HL-60/S4 treated with retinoic acid at 250 ng/mL for 4 days and 3 days (cell line): Measurements from ENCODE around the gene PRPS1.

Experiments used
- in situ Hi-C: fragments of 300-500 bp; cut with MboI; formaldehyde crosslinking; loops from 2 replicates; pipeline ENCODE4 v1.7.0; 2022; ENCODE audit warnings: low sequenced_read_pairs

Gene PRPS1

DNA sequence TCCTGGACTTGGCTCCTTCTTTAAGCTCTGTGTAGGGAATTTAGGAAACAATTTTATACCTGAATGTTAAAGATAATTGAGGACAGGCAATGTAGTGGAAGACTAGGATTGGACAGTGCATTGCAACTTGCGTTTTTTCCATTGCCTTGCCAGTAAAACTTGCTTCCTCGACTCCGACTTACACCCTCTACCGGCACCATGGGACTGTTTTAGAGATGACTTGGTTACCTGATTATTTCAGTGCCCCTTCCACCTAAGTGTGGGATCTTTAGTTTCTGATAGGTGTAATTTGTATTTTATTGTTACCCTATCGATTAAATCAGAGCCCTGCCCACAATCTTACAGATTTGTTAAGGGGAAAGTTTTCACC lies 1.2 kb downstream of the PRPS1 start:
- in situ Hi-C loops, result no loop called here

DNA sequence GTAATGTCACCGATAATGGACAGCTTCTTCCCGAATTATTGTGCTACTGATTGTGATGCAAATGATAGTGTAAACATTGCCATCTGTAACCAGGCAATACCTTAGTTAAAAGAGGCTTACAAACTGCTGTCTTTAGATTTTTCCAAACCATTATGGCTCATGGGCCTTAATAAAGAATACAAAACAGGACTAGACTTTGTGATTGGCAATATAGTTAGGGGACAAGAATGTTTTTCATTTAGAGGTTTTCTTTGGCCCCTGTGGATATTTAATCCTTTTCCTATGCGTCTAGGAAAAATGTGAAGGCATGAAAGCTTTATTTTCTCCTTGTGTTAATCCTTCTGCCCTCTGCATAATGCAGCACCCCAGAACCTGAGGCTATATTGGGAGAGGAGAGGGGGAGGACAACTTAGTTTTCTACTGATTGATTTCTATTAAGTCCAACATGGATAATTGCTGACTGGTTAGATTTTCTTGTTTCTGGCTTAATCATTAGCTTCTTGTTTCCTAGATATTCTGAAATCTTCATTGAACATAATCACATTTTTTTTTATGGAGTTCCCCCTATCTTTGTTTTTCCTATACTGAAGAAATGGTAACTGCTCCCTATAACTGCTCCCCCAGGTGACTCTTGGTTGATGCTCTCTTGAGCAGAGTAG lies 1.9 kb downstream of the PRPS1 start:
- in situ Hi-C loops, result no loop called here

DNA sequence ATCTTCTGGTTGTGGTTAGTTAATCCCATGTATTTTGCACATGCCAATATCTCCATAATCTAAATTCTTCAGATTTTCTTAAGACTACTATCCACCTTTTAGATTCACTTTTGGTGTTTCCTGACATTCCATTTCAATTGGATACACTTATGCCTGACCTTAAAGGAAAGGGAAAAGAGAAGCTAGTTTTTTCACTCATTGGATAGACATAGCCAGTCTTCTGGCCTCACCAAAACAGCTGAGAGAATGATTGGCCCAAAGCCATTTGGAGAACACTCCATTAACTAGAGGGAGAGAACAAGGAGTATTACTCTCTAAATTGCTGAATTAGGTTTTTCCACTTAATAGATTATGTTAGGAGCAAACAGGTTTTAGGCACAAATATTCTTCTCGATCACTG lies 4.0 kb downstream of the PRPS1 start:
- in situ Hi-C loops, result no loop called here

DNA sequence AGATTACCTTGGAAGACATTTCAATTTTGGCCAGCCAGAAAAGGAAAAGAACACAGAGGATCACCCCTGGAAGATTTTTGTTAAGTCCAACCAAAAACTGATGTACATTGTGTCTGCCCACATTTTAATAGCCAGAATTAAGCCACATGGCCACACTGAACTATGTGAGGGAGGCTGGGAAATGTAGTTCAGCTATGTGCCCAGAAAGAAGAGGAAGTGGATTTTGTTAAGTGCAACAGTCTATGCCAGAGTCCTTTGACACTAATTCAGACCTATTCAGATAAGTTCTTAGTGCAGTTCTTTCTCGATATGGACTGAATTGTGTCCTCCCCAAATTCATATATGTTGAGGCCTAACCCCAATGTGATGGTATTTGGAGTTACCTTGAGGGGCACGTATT lies 18.4 kb downstream of the PRPS1 start:
- in situ Hi-C loops, result no loop called here

DNA sequence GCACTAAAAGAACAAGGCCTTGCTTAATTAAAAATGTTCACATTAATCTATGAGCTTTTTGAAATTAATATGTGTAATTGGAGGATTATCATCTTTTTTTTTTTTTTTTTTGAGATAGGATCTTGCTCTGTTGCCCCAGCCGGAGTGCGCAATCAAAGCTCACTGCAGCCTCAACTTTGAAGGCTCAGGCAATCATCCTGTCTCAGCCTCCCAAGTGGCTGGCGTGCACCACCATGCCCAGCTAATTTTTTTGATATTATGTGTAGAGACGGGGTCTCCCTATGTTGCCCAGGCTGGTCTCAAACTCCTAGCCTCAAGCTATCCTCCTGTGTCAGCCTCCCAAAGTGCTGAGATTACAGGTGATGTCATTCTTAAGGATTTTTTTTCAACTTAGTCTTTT lies 20.0 kb downstream of the PRPS1 start:
- in situ Hi-C loops, result no loop called here

DNA sequence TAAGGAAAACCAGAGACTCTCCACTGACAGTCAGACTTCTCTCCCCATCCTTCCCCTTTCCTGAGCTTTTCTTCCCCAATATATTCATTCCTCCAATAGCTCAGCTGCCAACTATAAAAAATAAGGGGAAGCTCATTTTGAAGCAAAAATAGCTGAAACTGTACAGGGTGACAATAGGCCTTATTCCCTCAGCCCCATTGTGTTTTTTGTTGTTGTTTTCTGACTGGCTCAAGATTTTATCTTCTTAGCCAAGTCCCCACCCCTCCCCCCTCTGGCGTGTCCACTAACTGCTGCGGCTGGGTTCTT lies 26.2 kb downstream of the PRPS1 start:
- in situ Hi-C loops, result loop anchor here (25.0 kb wide), 1 partner anchor 133 kb away; the partner anchor contains the start of genes NCBP2L and TSC22D3

DNA sequence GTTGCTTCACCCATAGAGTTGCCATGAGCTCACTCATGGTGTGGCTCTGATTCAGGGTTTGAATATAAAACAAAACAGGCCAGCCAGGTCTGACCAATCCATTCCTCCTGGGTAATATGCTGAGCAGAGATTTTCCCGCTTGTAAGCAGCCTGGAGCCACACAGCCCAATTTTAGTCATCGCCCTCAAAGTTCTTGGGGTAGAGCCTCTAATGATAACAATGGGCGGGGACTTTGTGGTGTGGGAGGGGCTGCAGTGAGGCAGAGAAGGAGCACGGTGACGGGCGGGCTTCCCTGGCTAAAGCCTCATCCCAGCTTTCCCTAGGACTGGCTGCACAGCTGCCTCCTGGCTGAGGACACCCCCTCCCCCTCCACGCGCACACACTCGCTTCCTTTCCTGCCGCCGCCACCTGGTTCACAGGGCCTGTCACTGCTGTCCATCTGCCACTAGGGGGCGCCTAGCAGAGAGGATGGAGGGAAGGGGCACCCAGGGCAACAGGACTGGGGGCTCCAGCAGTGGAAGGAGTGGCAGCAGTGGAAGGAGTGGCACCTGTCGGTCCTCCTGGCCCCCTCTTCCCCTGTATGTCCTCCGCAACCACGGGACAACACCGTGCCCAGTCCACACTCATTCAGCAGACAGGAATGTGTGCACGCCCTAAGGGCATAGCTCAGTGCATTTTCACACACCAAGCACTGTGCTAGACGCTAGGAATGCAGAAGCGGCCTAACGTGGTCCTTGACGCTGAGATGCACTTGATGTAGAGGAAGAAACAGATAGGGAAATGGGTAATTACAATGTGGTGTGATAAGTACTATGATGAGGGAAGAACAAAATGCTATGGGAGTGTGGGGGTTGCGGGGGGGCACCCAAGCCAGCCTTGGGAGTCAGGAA lies 26.8 kb downstream of the PRPS1 start:
- in situ Hi-C loops, result loop anchor here (25.0 kb wide), 1 partner anchor 132 kb away; the partner anchor contains the start of genes NCBP2L and TSC22D3

DNA sequence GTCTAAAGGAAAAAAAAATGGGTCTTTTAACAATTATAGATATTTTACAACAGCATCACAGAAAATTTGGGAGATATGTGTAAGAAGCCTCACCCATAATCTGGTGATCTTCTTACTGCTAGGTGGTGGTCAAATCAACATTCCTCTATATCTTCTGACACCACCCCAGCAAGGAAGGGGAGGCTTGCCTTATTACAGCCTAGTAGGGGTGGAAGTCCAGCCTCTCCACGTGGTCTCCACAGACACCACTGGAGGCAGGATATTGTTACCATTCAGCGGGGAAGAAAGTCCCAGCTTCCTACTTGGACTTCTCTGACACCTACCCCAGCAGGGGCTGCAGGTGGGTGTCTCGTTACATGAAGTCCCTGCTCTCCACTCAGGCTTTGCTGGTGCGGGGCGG lies 28.7 kb downstream of the PRPS1 start:
- in situ Hi-C loops, result loop anchor here (25.0 kb wide), 1 partner anchor 130 kb away; the partner anchor contains the start of genes NCBP2L and TSC22D3

DNA sequence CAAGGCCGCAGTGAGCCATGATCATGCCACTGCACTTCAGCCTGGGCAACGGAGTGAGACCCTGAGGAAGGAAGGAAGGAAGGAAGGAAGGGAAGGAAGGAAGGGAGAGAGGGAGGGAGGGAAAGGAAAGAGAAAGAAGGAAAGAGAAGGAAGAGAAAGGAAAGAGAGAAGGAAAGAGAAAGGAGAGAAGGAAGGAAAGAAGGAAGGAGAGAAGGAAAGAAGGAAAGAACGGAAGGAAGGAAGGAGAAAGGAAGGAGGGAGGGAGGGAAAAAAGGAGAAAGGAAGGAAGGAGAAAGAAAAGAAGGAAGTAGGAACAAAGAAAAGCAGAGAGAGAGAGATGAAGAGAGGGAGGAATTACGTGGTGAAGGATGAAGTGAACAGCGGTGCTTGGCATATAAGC lies 30.4 kb downstream of the PRPS1 start:
- in situ Hi-C loops, result loop anchor here (25.0 kb wide), 1 partner anchor 129 kb away; the partner anchor contains the start of genes NCBP2L and TSC22D3

DNA sequence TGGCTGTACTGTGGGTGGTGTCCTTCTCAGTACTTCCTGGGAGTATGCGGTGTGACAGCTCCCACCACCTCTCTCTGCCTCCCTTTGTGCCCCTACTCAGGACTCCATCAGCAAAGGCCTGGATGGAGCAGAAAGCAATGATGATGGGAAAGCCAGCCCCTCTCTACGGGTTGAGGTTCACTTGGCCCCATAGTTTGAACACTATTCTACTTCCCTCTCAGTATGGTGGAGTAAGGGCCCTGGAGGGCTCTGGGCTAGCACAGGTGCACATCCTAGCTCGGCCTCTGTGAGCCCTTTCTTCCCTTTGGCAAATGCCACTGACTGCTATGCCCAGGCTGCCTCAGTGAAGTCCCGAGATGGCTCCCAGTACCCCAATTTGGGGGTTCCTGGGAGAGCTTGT lies 31.0 kb downstream of the PRPS1 start:
- in situ Hi-C loops, result loop anchor here (25.0 kb wide), 1 partner anchor 128 kb away; the partner anchor contains the start of genes NCBP2L and TSC22D3

DNA sequence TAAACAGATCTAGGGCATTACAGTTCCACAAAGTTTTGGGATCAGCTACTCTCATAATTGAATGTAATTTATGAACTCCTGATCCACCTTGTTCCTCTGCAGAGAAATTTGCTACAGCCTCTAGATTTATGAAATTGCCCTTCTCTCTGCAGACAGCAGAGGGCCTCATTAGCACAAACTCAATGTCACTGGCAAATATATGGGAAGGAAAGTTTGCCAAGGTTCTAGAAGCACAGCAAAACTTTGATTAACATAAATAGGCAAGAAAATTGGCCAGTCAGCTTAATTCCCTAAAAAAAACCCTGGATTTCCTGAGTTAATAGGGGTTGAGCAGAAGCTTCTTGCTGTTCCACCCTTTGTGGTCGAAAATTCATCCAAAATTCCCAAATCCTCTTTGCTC lies 31.5 kb downstream of the PRPS1 start:
- in situ Hi-C loops, result loop anchor here (25.0 kb wide), 1 partner anchor 128 kb away; the partner anchor contains the start of genes NCBP2L and TSC22D3

DNA sequence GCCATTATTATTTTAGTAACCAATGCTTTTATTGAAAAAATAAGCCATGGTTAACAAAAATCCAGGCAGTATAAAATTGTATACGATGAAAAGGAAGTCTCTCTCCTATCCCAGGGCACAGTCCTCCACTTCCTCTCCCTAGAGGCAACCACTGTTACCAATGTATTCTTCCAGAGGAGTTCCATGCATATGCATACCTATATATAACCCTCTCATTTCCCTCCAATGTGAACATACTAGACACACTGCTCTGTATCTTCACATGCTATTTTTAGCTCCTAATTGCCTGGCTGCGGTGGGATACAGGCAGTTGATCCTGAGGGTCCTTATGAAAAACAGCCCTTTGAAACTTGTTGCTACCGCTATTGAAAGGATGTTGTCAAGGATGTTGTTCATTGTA lies 33.8 kb downstream of the PRPS1 start:
- in situ Hi-C loops, result loop anchor here (25.0 kb wide), 1 partner anchor 125 kb away; the partner anchor contains the start of genes NCBP2L and TSC22D3

DNA sequence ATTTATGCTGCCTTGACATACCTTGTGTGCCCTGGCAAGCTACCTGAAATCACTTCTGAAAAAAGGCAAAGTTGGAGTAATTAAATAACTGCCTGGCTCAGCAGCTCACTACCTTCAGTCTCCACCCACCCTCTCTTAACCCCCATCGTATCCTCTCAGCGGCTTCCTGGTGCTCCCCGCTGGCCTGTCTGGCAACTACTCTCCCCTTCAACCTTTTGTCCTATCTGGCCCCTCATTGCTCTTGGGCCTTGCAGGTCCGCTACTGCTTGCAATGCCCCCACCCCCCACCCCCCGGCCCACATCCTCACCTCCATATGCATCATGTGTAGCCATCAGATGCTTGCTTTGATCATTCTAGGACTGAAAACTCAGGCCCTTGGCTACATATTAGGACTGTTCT lies 34.5 kb downstream of the PRPS1 start:
- in situ Hi-C loops, result loop anchor here (25.0 kb wide), 1 partner anchor 124 kb away; the partner anchor contains the start of genes NCBP2L and TSC22D3

DNA sequence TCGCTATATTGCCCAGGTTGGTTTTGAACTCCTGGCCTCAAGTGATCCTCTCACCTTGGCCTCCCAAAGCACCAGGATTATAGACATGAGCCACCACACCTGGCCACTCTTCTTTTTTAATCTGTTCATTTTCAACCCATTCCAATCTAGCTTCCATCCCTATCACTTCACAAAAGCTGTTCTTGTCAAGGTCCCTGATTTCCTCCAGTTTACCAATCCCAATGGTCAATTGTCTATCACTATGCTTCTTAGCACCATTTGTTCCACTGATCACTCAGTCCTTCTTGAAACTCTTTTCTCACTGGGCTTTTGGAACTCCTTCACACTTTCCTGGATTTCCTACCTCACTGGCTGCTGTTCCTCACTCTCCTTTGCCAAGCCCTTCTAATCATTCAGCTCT lies 38.6 kb downstream of the PRPS1 start:
- in situ Hi-C loops, result loop anchor here (25.0 kb wide), 1 partner anchor 120 kb away; the partner anchor contains the start of genes NCBP2L and TSC22D3

DNA sequence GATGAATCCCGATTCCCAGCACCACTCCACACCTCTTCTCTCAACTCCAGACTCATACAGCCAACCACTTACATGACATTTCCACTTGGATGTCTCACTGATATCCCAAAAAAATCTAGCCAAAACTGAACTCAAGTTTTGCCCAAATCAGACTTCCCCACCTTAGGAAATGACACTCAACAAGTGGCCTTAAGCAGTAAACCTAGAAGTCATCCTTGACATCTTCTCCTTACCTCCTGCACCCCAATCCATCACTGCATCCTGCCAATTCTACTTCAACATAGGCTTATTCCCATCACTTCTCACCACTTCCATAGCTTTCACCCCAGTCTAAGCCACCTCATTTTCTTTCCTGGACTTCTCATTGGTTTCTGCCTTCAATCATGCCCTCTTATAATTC lies 39.1 kb downstream of the PRPS1 start:
- in situ Hi-C loops, result loop anchor here (25.0 kb wide), 1 partner anchor 120 kb away; the partner anchor contains the start of genes NCBP2L and TSC22D3

DNA sequence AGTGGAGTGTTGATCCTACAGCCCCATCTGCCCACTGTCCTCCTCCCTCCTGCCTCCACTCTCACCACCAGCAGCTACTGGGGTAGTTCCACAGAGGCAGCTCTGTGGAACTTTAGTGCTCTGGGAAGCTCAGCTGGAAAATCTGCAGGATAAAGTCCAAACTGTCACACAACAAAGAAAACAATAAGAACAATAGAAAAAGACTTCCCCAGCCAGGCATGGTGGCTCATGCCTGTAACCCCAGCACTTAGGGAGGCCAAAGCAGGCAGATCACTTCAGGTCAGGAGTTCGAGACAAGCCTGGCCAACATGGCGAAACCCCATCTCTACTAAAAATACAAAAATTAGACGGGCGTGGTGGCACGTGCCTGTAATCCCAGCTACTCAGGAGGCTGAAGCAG lies 40.4 kb downstream of the PRPS1 start:
- in situ Hi-C loops, result loop anchor here (25.0 kb wide), 1 partner anchor 119 kb away; the partner anchor contains the start of genes NCBP2L and TSC22D3

DNA sequence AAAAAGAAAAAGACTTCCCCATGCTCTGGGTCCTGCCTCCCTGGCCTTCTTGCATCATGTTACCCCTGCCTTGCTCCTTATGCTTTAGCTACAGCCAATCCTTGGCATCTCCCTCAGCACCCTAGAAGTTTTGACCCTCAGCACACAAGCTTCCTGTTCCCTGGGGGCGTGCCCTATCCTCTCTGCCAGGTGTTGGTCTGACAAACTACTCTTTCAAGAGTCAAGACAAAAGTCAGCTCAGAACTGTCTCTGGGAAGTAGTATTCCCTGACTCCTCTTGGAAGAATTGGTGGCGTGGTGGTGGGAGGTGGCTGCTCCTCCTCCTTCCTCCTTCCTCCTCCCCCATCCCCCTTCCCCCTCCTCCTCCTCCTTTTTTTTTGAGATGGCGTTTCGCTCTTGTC lies 41.0 kb downstream of the PRPS1 start:
- in situ Hi-C loops, result loop anchor here (25.0 kb wide), 1 partner anchor 118 kb away; the partner anchor contains the start of genes NCBP2L and TSC22D3

DNA sequence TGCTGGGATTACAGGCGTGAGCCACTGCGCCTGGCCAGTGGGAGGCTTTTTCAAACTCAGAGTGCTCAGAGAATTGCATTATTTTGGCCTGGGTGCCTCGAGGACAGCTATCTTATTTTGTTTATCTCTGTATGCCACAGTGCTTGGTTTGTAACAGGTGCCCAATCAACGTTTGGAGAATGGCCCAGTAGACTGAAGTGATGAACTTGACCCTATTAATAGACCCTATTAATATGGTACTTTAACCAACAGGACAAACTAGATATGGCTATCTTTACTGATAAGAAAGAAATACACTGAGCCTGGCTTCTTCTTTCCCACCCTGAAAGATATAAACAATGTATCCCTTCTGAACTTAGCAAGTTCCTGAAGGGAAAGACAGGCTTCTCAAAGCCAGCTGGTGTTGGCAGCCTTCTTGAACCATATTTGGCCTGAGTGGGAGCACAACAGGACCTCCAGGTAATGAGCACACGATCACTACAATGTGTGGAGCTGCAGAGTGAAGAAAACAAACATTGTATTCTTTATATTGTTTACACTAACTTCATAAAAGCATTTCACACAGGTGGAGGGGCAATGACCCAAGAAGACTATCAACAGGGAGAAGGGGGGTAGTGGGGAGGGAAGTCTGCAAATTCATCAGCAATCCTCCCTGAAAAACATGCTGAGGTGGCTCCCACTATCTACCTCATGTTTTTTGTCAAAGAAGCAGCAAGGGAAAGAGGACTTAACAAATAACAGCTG lies 41.7 kb downstream of the PRPS1 start:
- in situ Hi-C loops, result loop anchor here (25.0 kb wide), 1 partner anchor 117 kb away; the partner anchor contains the start of genes NCBP2L and TSC22D3

DNA sequence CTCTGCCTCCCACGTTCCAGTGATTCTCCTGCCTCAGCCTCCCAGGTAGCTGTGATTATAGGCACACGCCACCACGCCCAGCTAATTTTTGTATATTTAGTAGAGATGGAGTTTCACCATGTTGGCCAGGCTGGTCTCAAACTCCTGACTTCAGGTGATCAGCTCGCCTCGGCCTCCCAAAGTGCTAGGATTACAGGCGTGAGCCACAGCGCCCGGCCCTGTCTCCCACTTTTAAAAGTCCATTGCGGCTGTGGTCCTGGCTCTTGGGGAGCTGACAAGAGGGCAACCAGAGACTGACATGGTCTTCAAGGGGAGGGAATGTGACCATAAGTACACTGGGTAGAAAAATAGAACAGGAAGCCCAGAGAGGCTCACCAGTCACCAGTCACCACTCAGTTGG lies 42.9 kb downstream of the PRPS1 start:
- in situ Hi-C loops, result loop anchor here (25.0 kb wide), 1 partner anchor 116 kb away; the partner anchor contains the start of genes NCBP2L and TSC22D3

DNA sequence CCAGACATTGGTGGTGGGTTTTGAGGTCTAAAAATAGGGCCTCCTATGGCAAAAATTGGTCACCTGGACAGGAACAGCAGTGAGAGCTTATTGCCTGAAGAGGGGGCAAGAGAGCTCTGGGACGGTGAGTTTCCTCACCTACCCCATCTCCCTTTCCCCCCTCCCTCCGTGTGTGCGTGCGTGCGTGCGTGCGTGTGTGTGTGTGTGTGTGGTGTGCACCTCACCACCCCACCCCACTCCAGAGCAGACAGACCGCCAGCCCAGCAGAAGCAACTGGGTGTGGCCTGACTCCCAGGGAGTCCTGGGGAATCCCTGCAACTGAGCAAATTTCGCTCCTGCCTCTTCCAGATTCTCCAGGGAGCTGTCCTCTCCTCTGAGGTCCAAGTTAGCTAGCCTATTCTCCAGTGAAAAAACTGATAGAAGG lies 44.7 kb downstream of the PRPS1 start:
- in situ Hi-C loops, result loop anchor here (25.0 kb wide), 1 partner anchor 114 kb away; the partner anchor contains the start of genes NCBP2L and TSC22D3
